ENCODE measurements around the gene SLC30A1.

The SLC30A1 gene

DNA sequence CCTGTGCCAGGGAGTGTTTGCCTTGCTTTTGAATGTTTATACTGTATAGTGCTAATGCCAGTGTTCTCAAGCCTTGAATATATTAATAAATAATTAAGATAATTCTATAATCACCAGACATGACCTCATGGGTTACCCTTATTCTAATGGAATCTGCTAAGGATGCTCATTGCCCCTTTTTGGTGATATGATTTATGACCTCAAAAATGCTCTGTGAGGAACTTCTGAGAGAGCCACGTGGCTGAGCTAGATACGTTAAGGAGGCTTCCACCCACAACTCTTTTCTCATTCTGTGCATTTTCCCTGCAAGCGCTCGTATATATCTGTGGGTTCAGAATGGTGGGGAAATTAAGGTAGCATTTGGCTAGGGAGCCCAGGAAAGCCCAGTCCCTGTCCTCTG is 19.6 kb upstream of the SLC30A1 start:
- Histone ChIP-seq H3K36me3 (ENCODE audit: control insufficient read depth, insufficient read depth, low read length) (no peaks in the 10 kb centered on the region), H3K27ac (ENCODE audit: low read depth, low read length, severe bottlenecking) (no peak overlapping the region), H3K9me3 (ENCODE audit: control insufficient read depth, low read length) (no peaks in the 10 kb centered on the region), H3K4me3 (ENCODE audit: extremely low read depth, insufficient read depth, low read length, poor library complexity, severe bottlenecking) (no peak overlapping the region), H3K4me1 (ENCODE audit: control insufficient read depth, insufficient read depth, low read length, poor library complexity, severe bottlenecking) (no peaks in the 10 kb centered on the region)
- WGBS, 2 experiments (ENCODE audit: insufficient coverage in 2 of 2), result 79 to 100% methylated on average over 1 to 2 of the region's 4 CpGs

DNA sequence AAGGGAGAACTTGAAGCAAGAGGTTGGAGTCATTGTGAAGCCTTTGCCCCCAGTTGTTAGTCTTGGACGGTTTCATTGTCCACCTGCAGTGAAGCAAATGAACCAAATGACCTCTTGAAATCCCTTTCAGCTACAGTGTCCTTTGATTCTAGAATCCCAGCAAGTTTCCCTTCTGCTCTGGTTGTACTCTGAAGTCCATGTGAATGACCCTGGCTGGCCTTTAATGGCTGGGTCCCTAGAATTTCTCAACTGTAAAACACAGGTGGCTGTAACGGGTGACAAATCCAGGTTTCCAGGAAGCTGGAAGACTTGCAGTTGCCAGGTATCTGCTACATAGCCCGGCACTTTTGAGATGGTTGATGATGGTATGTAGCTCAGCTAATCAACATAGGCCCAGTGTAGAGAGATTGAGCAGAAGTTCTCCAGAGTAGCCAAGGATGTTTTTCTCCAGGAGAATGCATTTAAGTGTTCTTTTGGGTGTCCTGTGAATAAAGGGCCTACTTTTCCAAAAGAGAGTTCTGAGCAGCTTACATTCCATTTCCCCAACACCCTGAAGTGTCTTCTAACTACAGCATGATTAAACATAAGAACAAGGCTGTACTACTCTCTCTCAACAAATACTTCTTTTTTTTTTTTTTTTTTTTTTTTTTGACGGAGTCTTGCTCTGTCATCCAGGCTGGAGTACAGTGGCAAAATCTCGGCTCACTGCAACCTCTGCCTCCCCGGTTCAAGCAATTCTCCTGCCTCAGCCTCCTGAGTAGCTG is 17.6 kb upstream of the SLC30A1 start:
- Histone ChIP-seq H3K27ac (ENCODE audit: low read depth, low read length, severe bottlenecking) (no peak overlapping the region), H3K36me3 (ENCODE audit: control insufficient read depth, insufficient read depth, low read length) (no peaks in the 10 kb centered on the region), H3K9me3 (ENCODE audit: control insufficient read depth, low read length) (no peaks in the 10 kb centered on the region), H3K4me1 (ENCODE audit: control insufficient read depth, insufficient read depth, low read length, poor library complexity, severe bottlenecking) (peaks cover 4% of the 10 kb centered on the region), H3K4me3 (ENCODE audit: extremely low read depth, insufficient read depth, low read length, poor library complexity, severe bottlenecking) (no peak overlapping the region)
- 84 to 85% methylated on average over 2 to 5 of the region's 6 CpGs for WGBS, 2 experiments (ENCODE audit: insufficient coverage in 2 of 2)

DNA sequence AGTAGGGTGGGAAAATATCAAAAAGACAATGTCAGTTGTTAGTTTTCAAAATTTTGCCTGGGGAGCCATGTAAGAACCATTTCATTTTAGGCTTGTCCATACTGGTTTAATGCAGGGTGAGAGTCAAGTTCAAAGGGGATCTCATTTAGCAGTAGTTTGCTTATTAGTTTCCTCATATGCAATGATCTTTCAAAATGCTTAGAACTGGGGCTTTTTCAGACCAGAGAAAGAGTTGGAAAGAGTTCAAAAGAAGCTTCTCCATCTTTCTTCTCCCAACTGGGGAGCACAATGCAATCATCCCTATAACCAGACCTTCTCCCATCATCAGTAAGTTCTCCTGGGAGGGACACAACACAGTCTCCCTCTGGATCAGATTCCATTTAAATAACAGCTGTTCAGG is 16.5 kb upstream of the SLC30A1 start:
- H3K4me1 ChIP-seq (ENCODE audit: control insufficient read depth, insufficient read depth, low read length, poor library complexity, severe bottlenecking), result peaks cover 4% of the 10 kb centered on the region
- no peaks in the 10 kb centered on the region for H3K36me3 ChIP-seq (ENCODE audit: control insufficient read depth, insufficient read depth, low read length)
- H3K27ac ChIP-seq (ENCODE audit: low read depth, low read length, severe bottlenecking), result no peak overlapping the region
- no peak overlapping the region for H3K4me3 ChIP-seq (ENCODE audit: extremely low read depth, insufficient read depth, low read length, poor library complexity, severe bottlenecking)
- no peaks in the 10 kb centered on the region for H3K9me3 ChIP-seq (ENCODE audit: control insufficient read depth, low read length)

DNA sequence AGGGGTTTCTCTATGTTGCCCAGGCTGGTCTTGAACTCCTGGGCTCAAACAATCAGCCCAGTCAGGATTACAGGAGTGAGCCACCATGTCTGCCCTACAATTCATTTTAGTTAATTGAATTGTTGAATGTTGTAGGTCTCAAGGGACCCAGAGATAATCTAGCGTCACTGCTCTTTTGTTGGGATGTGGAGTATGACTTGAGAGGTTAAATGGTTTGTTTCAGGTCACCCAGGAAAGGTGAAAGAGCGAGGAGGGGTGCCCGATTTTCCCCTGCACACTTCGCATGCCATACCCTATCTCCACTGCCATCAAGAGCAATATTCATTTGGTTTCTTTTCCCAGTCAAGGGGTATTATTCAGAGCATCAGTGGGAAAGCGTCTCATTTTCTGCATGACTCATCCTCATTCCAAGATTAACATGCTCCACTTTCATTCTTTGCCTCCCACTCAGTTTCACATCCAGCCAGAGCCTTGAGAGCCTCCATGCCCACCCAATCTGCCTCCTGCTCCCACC is 13.1 kb upstream of the SLC30A1 start:
- H3K4me3 ChIP-seq (ENCODE audit: extremely low read depth, insufficient read depth, low read length, poor library complexity, severe bottlenecking), result no peak overlapping the region
- no peaks in the 10 kb centered on the region for H3K36me3 ChIP-seq (ENCODE audit: control insufficient read depth, insufficient read depth, low read length)
- peaks cover 4% of the 10 kb centered on the region for H3K4me1 ChIP-seq (ENCODE audit: control insufficient read depth, insufficient read depth, low read length, poor library complexity, severe bottlenecking)
- H3K27ac ChIP-seq (ENCODE audit: low read depth, low read length, severe bottlenecking), result peak overlapping the region; percentile 77
- H3K9me3 ChIP-seq (ENCODE audit: control insufficient read depth, low read length), result no peaks in the 10 kb centered on the region
- WGBS, 2 experiments (ENCODE audit: insufficient coverage in 2 of 2), result 74 to 77% methylated on average over 2 to 3 of the region's 5 CpGs

DNA sequence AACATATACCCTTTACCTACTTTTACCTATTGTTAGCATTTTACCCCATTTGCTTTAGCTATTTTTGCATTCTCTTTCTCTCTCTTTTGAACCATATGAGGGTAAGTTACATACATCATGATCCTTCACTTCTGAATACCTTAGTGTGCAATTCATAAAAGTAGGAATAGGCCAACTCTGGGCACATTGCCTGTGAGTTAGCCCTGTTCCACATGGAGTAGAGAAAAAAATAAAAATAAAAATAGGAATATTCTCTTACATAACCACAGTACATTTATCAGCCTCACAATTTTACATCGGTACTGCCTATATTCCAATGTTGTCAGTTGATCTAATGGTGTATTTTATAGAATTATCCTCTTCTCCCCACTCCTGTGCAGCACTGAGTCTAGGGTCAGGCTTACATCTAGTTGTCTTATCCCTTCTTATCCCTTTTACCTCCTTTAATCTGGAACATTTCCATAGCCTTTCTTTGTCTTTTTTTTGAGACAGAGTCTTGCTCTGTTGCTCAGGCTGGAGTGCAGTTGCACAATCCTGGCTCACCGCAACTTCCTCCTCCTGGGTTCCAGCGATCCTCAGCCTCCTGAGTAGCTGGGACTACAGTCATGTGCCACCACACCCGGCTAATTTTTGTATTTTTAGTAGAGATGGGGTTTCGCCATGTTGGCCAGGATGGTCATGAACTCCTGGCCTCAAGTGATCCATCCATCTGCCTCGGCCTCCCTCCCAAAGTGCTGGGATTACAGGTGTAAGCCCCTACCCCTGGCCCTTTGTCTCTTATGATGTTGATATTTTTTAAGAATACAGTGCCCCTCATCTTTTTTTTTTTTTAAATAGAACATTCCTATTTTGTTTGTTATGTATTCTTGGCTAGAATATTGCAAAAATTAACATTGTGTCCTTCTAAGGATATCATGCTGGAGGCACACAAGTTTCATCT is 11.1 kb upstream of the SLC30A1 start:
- H3K36me3 ChIP-seq (ENCODE audit: control insufficient read depth, insufficient read depth, low read length), result no peaks in the 10 kb centered on the region
- peaks cover 4% of the 10 kb centered on the region for H3K4me1 ChIP-seq (ENCODE audit: control insufficient read depth, insufficient read depth, low read length, poor library complexity, severe bottlenecking)
- 78 to 93% methylated on average over 3 to 4 of the region's 6 CpGs for WGBS, 2 experiments (ENCODE audit: insufficient coverage in 2 of 2)
- no peak overlapping the region for H3K4me3 ChIP-seq (ENCODE audit: extremely low read depth, insufficient read depth, low read length, poor library complexity, severe bottlenecking)
- H3K27ac ChIP-seq (ENCODE audit: low read depth, low read length, severe bottlenecking), result no peak overlapping the region
- no peaks in the 10 kb centered on the region for H3K9me3 ChIP-seq (ENCODE audit: control insufficient read depth, low read length)

DNA sequence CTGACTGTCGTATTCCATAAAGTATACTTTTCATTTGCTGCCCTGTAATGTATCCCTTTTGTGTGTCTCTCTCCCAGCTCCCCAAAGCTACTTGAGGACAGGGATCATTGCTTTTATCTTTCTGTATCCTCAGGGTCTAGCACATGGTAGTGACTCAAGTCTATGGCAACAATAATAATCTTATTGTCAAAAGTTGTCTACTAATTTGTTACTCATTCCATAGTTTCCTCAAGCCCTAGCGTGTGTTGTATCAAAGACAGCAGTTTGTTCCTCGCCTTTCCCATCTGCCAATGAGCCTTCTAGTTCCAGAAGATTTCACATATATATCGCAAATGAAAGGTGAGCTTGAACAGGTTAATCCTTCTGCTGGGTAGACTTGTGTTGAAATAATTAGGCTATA is 9.8 kb upstream of the SLC30A1 start:
- 93% methylated on average over 3 of the region's 4 CpGs for WGBS, 2 experiments (ENCODE audit: insufficient coverage in 2 of 2)
- Histone ChIP-seq H3K36me3 (ENCODE audit: control insufficient read depth, insufficient read depth, low read length) (no peaks in the 10 kb centered on the region), H3K4me3 (ENCODE audit: extremely low read depth, insufficient read depth, low read length, poor library complexity, severe bottlenecking) (no peak overlapping the region), H3K9me3 (ENCODE audit: control insufficient read depth, low read length) (no peaks in the 10 kb centered on the region), H3K27ac (ENCODE audit: low read depth, low read length, severe bottlenecking) (no peak overlapping the region), H3K4me1 (ENCODE audit: control insufficient read depth, insufficient read depth, low read length, poor library complexity, severe bottlenecking) (peaks cover 4% of the 10 kb centered on the region)

DNA sequence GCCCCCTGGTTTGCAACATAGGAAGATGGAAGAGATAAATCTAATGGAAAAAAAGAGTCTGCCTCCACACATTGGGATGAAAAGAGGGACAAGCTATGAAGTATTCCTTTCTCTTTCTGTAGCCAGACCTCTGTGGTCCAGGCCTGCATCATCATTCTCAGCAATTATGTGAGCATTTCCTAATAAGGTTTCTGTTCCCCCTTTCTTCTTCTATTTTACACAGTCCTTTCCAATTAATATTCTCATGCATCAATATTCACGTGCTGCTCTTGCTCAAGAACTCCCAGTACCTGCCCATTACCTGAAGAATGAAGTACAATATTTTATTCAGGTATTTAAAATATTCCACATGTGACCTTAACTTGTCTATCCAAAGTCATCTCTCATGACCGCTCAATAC is 8.2 kb upstream of the SLC30A1 start:
- H3K36me3 ChIP-seq (ENCODE audit: control insufficient read depth, insufficient read depth, low read length), result no peaks in the 10 kb centered on the region
- no peaks in the 10 kb centered on the region for H3K9me3 ChIP-seq (ENCODE audit: control insufficient read depth, low read length)
- H3K4me1 ChIP-seq (ENCODE audit: control insufficient read depth, insufficient read depth, low read length, poor library complexity, severe bottlenecking), result peaks cover under 1% of the 10 kb centered on the region
- no peak overlapping the region for H3K4me3 ChIP-seq (ENCODE audit: extremely low read depth, insufficient read depth, low read length, poor library complexity, severe bottlenecking)
- WGBS, 2 experiments (ENCODE audit: insufficient coverage in 2 of 2), result 100% methylated on average over 1 of the region's 2 CpGs
- no peak overlapping the region for H3K27ac ChIP-seq (ENCODE audit: low read depth, low read length, severe bottlenecking)

DNA sequence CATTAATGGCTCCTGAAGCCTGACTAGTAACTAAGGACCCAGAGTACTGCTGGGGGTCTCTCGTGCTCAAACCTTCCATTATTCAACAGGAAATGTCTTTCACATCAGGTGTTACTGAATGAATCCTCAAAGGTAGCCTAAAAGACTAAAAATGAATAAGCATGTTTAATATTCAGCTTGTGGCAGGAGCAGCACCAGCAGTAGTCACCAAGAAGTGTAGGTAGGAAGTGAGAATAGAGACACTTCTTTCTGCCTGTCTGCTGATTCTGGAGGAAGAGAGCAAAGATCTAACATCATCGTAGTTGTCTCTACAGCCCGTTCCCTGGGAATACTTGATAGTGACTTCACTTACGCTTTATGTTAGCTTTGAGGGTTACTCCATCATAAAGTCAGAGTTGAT is 7.6 kb upstream of the SLC30A1 start:
- Histone ChIP-seq H3K4me3 (ENCODE audit: extremely low read depth, insufficient read depth, low read length, poor library complexity, severe bottlenecking) (no peak overlapping the region), H3K27ac (ENCODE audit: low read depth, low read length, severe bottlenecking) (no peak overlapping the region), H3K9me3 (ENCODE audit: control insufficient read depth, low read length) (no peaks in the 10 kb centered on the region), H3K36me3 (ENCODE audit: control insufficient read depth, insufficient read depth, low read length) (no peaks in the 10 kb centered on the region), H3K4me1 (ENCODE audit: control insufficient read depth, insufficient read depth, low read length, poor library complexity, severe bottlenecking) (peaks cover 6% of the 10 kb centered on the region)
- WGBS, 2 experiments (ENCODE audit: insufficient coverage in 2 of 2), result 100% methylated on average over 2 of the region's 4 CpGs; no CpG with 5 or more reads in 1 of the 2 experiments

DNA sequence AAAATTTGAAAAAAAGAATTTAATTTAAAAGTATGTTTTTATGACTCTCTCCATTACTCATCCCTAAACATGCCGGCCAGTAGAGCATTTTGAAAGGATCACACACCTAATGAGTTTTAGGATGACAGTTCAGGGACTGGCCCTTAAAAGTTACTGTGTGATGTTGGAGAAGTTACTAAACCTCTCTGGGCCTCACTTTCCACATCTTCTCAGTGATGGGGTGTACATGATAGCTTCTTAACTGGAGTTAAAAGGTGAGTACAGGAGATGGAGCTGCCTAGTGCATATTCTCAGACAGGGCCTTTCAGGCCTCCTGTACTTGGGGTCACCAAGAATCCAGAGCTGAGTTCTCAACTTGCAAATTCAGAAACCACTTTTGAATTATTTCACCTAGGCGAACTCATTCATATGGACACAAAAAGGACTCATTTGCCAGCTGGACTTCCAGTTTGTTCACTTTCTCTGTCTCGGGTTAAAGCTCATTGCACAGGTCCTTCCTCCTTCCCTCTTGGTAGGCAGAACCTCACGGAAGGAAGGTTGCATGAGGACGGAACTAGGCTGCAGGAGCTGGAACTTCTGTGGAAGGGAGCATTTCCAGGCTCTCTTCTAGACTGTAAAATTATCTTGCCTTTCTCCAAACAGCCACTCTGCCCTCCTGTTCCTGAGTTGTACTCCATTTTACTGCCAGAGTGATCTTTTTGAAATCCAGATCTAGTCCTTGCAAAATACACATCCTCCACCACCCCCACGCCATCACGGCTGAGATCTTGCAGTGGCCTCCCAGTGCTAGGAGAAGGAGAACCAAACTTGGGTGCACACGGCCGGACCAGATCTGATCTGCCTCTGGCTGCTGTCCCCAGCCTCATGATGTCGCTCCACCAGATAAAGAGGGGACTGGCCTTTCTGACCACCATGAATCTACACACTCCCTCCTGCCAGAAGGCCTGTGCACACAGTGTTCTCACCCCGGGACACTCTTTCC is 4.3 kb upstream of the SLC30A1 start:
- Histone ChIP-seq H3K9me3 (ENCODE audit: control insufficient read depth, low read length) (no peaks in the 10 kb centered on the region), H3K4me3 (ENCODE audit: extremely low read depth, insufficient read depth, low read length, poor library complexity, severe bottlenecking) (no peak overlapping the region), H3K27ac (ENCODE audit: low read depth, low read length, severe bottlenecking) (no peak overlapping the region), H3K36me3 (ENCODE audit: control insufficient read depth, insufficient read depth, low read length) (no peaks in the 10 kb centered on the region), H3K4me1 (ENCODE audit: control insufficient read depth, insufficient read depth, low read length, poor library complexity, severe bottlenecking) (peaks cover 14% of the 10 kb centered on the region)
- 91 to 100% methylated on average over 4 to 5 of the region's 11 CpGs for WGBS, 2 experiments (ENCODE audit: insufficient coverage in 2 of 2)

DNA sequence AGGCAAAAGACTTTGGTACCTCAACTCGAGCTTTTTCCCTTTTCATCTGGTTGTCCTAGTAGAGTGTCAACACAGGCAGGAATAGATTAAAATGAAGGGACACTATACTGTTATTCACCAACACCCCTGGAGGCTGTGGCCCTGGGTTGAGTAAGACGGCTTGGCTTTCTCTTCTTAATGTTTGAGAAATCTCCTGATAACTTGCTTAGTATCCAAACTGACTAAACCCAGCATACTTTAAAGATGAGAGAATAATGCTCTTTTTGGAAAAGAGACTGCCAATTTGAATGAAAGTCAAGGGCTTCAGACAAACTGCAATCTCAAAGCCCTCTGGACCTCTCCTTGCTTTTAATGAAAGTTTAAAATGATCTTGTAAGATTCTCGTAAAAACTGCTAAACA is 2.6 kb upstream of the SLC30A1 start:
- no peaks in the 10 kb centered on the region for H3K9me3 ChIP-seq (ENCODE audit: control insufficient read depth, low read length)
- no CpG with 5 or more reads among the region's 3 CpGs for WGBS, 2 experiments (ENCODE audit: insufficient coverage in 2 of 2)
- H3K4me3 ChIP-seq (ENCODE audit: extremely low read depth, insufficient read depth, low read length, poor library complexity, severe bottlenecking), result no peak overlapping the region
- H3K4me1 ChIP-seq (ENCODE audit: control insufficient read depth, insufficient read depth, low read length, poor library complexity, severe bottlenecking), result peaks cover 14% of the 10 kb centered on the region
- no peak overlapping the region for H3K27ac ChIP-seq (ENCODE audit: low read depth, low read length, severe bottlenecking)
- no peaks in the 10 kb centered on the region for H3K36me3 ChIP-seq (ENCODE audit: control insufficient read depth, insufficient read depth, low read length)

All from mesodermal cell (in vitro differentiated cells).